SK-N-MC (cell line): ENCODE measurements around the gene GAS6.
"Not testable (repeated sequence)": the region's sequence is repeated elsewhere in the genome, so short reads cannot be mapped to it uniquely, and the experiment has no call there.

ENCODE experiments used
- DNase-seq: peaks from one replicate; pipeline ENCODE4 v3.0.0-alpha.2; 2011; ENCODE audit warnings: low read depth, low spot score
- H3K27ac ChIP-seq: fragments of 200-600 bp; sonication (generic); 2 replicates; pipeline ENCODE4 v1.5.1; 2016; ENCODE audit warnings: mixed run types
- H3K36me3 ChIP-seq: fragments of 200-600 bp; sonication (generic); 2 replicates; pipeline ENCODE4 v1.6.1; 2017; ENCODE audit warnings: antibody characterized with exemption, low read length, mixed read lengths; ENCODE audit not compliant: insufficient read depth
- H3K4me3 ChIP-seq: fragments of 200-600 bp; sonication (generic); 2 replicates; pipeline ENCODE4 v1.5.1; 2016
- H3K9ac ChIP-seq: fragments of 200-600 bp; sonication (generic); 2 replicates; pipeline ENCODE4 v1.8.0; 2017; ENCODE audit warnings: mixed run types, mixed read lengths; ENCODE audit not compliant: insufficient read length
- H3K9me3 ChIP-seq: fragments of 200-600 bp; sonication (generic); 2 replicates; pipeline ENCODE4 v1.6.1; 2017; ENCODE audit warnings: low read depth, mild to moderate bottlenecking, antibody characterized with exemption, low read length, moderate library complexity, mixed read lengths
- EZH2 ChIP-seq: fragments of 200-600 bp; sonication (generic); IDR thresholded peaks from one replicate; pipeline ENCODE4 v1.6.1; 2017; ENCODE audit warnings: antibody characterized with exemption
- FOXP2 ChIP-seq: optimal IDR thresholded peaks from 2 replicates; pipeline ENCODE3; 2011; ENCODE audit warnings: mild to moderate bottlenecking, moderate library complexity; ENCODE audit not compliant: insufficient read depth; ENCODE audit errors: extremely low read length, control extremely low read depth
- POLR2AphosphoS5 ChIP-seq: IDR thresholded peaks from 2 replicates; pipeline ENCODE4 v1.6.1; 2012; ENCODE audit warnings: mild to moderate bottlenecking, low read depth, low read length, borderline replicate concordance

GAS6 gene

GRCh38 chr13:113876346-113877148, 12.7 kb upstream of the GAS6 start:
- Histone ChIP-seq H3K9ac (no peak overlapping the region), H3K4me3 (no peak overlapping the region), H3K9me3 (no peaks in the 10 kb centered on the region), H3K27ac (no peak overlapping the region), H3K36me3 (no peaks in the 10 kb centered on the region)
- no peak for DNase-seq
- TF ChIP-seq FOXP2 (no peak), EZH2 (no peak), POLR2AphosphoS5 (no peak)

GRCh38 chr13:113875837-113876281, 12.0 kb upstream of the GAS6 start:
- Histone ChIP-seq H3K9me3 (no peaks in the 10 kb centered on the region), H3K36me3 (no peaks in the 10 kb centered on the region)
- TF ChIP-seq FOXP2: no peak
- no peak for TF ChIP-seq EZH2
- TF ChIP-seq POLR2AphosphoS5: no peak

GRCh38 chr13:113875429-113875815, 11.5 kb upstream of the GAS6 start:
- Histone ChIP-seq H3K4me3 (no peak overlapping the region), H3K36me3 (no peaks in the 10 kb centered on the region), H3K9me3 (no peaks in the 10 kb centered on the region), H3K27ac (no peak overlapping the region), H3K9ac (no peak overlapping the region)
- DNase-seq: no peak
- no peak for TF ChIP-seq FOXP2
- TF ChIP-seq POLR2AphosphoS5: no peak
- TF ChIP-seq EZH2: no peak

More at GRCh38 chr13:113875837-113876281, 12.0 kb upstream of the GAS6 start:
- H3K27ac ChIP-seq: no peak overlapping the region
- DNase-seq: no peak
- no peak overlapping the region for H3K4me3 ChIP-seq
- no peak overlapping the region for H3K9ac ChIP-seq

GRCh38 chr13:113874579-113875428, 10.9 kb upstream of the GAS6 start:
- Histone ChIP-seq H3K27ac (no peak overlapping the region), H3K4me3 (no peak overlapping the region), H3K36me3 (no peaks in the 10 kb centered on the region), H3K9ac (no peak overlapping the region), H3K9me3 (no peaks in the 10 kb centered on the region)
- TF ChIP-seq EZH2 (no peak), POLR2AphosphoS5 (no peak), FOXP2 (no peak)
- no peak for DNase-seq

GRCh38 chr13:113874177-113874576, 10.3 kb upstream of the GAS6 start:
- TF ChIP-seq FOXP2 (no peak), POLR2AphosphoS5 (no peak), EZH2 (no peak)
- H3K9me3 ChIP-seq: no peaks in the 10 kb centered on the region
- no peak overlapping the region for H3K9ac ChIP-seq
- no peak overlapping the region for H3K27ac ChIP-seq
- H3K36me3 ChIP-seq: no peaks in the 10 kb centered on the region
- DNase-seq: no peak
- no peak overlapping the region for H3K4me3 ChIP-seq

- Histone ChIP-seq H3K9me3 (no peaks in the 10 kb centered on the region), H3K9ac (no peak overlapping the region), H3K27ac (no peak overlapping the region), H3K36me3 (no peaks in the 10 kb centered on the region), H3K4me3 (no peak overlapping the region)
- no peak for TF ChIP-seq EZH2
- TF ChIP-seq POLR2AphosphoS5: no peak
- TF ChIP-seq FOXP2: no peak
- DNase-seq: no peak
Observed at GRCh38 chr13:113869263-113869662, 5.4 kb upstream of the GAS6 start.

GRCh38 chr13:113867913-113868312, 4.0 kb upstream of the GAS6 start:
- not testable (repeated sequence) for DNase-seq

GRCh38 chr13:113865427-113865826, 1.6 kb upstream of the GAS6 start:
- no peaks in the 10 kb centered on the region for H3K9me3 ChIP-seq
- no peak for DNase-seq
- H3K27ac ChIP-seq: no peak overlapping the region
- no peak overlapping the region for H3K4me3 ChIP-seq
- H3K9ac ChIP-seq: no peak overlapping the region
- TF ChIP-seq POLR2AphosphoS5 (no peak), FOXP2 (no peak), EZH2 (no peak)
- H3K36me3 ChIP-seq: no peaks in the 10 kb centered on the region

More at GRCh38 chr13:113867913-113868312, 4.0 kb upstream of the GAS6 start:
- not testable (repeated sequence) for H3K9me3 ChIP-seq, H3K9ac ChIP-seq, H3K36me3 ChIP-seq, H3K27ac ChIP-seq, H3K4me3 ChIP-seq
